Germinal center (tissue), 1 donor: ENCODE measurements around the gene NR4A3.
"Not testable (repeated sequence)": the region's sequence is repeated elsewhere in the genome, so short reads cannot be mapped to it uniquely, and the experiment has no call there.

Source experiments
- DNase-seq: peaks from one replicate; pipeline ENCODE4 v3.0.0; 2012; ENCODE audit warnings: mixed read lengths, low spot score

Gene NR4A3

GRCh38 chr9:99821396-99822108 lies at the start of gene NR4A3:
NR4A3 (plus strand) TSS chr9:99821885; CDS start chr9:99828043, 6,158 bp downstream.
- peak; percentile 82 for DNase-seq

- no peak for DNase-seq
Measured at GRCh38 chr9:99773468-99774138, 48.1 kb upstream of the NR4A3 start.

- no peak for DNase-seq
Measured at GRCh38 chr9:99778308-99778707, 43.4 kb upstream of the NR4A3 start.

- no peak for DNase-seq
Measured at GRCh38 chr9:99778836-99779235, 42.8 kb upstream of the NR4A3 start.

GRCh38 chr9:99779277-99779676 lies 42.4 kb upstream of the NR4A3 start:
- no peak for DNase-seq

GRCh38 chr9:99782349-99782748 lies 39.3 kb upstream of the NR4A3 start:
- DNase-seq: not testable (repeated sequence)

DNA sequence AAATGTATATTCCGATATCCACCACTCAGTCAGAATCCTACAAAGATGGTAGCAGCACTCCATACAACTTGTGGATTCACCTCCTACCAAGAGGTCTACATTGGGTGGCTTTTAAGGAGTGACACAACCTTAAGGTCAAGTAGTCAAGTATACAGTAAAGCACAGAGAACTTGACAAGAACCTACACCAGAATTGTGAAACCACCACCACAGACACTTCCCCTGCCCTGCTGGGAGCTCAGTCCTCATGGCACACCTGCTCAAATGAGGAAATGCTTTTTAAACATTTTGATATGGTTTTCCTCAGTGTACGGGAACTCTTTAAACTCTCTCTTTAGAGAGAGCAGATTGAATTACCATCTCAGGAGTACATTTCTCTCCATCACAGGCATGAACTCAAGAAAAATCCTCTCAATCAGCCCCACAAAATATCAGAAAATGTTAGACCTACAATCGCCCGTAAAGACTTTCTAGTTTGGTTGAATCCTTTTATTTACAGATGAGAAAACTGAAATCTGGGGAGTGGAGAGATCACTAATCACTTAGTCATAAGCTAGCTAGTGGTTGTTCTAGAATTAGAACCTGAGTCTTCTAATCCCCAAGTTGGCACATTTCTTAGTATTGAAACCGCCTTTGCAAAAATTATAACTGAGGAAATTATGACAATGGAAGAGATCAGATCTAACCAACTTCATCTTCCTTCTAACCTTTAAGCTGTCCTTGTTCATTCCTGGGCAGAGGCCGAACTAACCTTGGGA lies 38.5 kb upstream of the NR4A3 start:
- peak; percentile 17 for DNase-seq

GRCh38 chr9:99783799-99784198 lies 37.9 kb upstream of the NR4A3 start:
- DNase-seq: no peak

- no peak for DNase-seq
Measured at GRCh38 chr9:99785010-99785590, 36.6 kb upstream of the NR4A3 start.

DNA sequence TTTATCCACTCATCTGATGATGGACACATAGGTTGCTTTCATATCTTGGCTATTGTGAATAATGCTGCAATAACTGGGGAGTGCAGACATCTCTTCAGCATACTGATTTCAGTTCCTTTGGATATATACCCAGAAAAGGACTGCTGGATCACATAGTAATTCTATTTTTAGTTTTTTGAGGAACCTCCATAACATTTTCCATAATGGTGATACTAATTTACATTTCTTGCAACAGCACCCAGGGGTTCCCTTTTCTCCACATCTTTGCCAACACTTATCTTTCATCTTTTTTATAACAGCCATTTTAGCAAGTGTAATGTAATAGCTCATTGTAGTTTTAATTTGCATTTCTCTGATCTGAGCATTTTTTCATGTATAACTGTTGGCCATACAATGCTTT lies 34.1 kb upstream of the NR4A3 start:
- no peak for DNase-seq

- DNase-seq: no peak
Measured at GRCh38 chr9:99793528-99793927, 28.2 kb upstream of the NR4A3 start.

DNA sequence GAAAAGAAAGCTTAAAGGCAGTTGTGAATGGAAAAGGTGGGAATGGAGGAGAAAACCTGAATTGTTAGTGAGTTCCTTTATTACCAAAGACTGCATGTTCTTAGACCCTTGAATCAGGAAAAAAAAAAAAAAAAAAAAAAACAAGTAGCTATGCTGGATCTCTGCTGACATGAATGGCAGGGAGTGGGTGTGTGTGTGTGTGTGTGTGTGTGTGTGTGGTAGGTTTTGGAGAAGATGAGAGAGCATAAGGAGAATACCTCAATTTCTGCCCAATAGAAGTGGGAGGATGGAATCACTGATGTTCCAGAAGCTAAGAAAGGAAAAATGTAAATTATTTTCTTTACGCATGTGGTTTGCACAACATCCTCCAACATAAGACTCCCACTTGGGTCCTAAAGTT lies 25.5 kb upstream of the NR4A3 start:
- no peak for DNase-seq

GRCh38 chr9:99801775-99802174 lies 19.9 kb upstream of the NR4A3 start:
- DNase-seq: no peak

DNA sequence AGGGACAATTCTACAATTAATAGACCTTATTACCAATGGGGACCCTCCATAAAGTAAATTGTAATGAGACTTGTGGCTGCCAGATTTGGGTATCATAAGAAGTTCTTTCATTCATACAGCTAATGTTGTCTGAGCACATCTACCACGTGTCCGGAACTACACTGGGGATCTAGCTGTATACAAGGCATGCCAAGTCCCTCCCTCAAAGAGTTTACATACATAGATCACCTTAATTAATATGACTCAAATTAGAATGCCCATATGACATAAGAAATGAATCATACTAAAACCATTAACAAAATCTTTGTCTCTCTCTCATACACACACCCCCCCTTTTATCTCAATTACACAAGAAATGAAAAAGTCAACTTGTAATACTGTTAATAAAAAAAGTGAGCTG lies 18.0 kb upstream of the NR4A3 start:
- no peak for DNase-seq

- DNase-seq: peak; percentile 70
Measured at GRCh38 chr9:99807276-99807852, 14.3 kb upstream of the NR4A3 start.

DNA sequence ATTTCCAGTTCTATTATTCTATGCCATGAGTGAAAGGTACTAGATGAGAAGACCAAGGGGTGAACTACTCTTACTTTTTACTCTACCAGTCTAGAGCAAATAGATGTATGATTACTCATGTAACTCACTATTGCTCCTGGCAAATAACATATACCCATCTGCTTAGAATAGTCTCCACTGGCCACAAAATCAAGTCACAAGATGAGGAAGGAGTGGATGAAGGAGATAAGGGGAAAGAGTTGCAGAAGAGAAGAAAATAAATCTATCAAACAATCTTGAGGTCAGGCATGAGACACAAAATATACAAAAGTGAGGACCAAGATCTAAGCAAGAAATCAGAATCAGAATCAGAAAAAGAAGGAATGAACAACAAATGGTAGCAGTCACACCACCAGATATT lies 13.7 kb upstream of the NR4A3 start:
- DNase-seq: no peak

DNA sequence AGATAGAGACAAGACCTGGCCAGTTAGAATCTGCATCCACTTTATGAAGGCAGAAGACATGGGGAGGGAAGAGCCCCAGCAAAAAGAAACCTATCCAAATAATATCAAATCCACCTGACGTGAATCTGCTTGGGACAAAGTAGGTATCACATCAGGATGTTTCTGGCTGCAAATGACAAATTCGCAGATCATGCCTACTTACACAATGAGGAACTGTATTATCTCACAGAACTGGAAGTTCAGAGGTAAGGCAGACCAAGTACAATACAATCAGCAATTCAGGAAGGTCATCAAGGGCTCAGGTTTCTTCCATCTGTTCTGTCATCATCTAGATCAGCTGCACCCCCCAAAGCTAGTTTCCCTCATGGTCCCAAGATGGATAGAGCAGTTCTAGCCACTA lies 13.2 kb upstream of the NR4A3 start:
- no peak for DNase-seq

- DNase-seq: no peak
Measured at GRCh38 chr9:99809586-99810319, 11.9 kb upstream of the NR4A3 start.

DNA sequence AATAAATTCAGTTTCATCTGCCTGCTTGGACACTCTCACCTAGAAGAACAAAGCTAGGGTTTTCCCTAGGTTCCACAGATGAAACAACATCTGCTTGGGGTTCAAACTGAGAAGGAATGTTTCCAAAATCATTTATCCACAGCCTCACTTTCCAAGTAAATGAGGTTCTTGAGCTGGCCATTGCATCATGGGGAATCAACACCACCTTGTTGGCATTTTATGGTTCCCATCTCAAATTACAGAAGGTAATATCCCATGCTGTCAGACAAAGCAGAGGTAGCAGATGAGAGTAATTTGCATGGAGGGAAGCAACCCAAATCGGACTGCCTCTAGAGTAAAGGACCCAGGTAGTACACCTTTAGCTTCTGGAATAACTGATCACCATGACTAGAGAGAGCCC lies 10.5 kb upstream of the NR4A3 start:
- no peak for DNase-seq

DNA sequence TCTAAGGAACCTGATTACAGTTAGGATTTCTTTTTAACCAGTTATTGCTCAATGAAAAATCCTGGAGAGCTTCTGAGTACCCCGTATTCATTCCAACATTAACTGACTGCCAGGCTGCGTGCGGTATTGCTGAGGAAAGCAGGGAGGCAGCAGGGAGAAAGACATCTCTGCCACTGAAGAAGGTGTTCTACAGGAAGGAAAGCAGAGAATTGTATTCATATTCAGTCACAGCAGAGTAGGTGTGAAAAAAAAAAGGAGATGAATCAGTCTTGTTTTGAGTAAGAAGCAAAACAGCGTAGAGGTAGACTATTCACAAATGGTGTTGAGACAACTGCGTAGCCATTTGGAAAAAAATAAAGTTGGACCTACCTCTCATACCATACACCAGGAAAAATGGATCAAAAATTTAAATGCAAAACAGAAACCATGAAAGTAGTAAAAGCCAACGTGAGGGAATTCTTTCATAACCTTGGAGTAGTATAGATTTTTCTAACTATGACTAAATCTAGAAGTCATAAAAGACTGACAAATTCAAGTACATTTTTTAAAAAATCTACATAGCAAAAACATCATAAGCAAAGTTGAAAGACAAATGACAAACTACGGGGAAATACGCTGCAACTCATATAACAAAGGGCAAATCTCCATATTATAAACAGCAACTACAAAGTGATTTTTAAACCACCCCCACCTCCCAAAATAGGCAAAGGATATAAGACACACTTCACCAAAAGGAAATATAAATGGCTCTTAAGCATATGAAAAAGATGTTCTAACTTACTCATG lies 9.9 kb upstream of the NR4A3 start:
- DNase-seq: no peak

DNA sequence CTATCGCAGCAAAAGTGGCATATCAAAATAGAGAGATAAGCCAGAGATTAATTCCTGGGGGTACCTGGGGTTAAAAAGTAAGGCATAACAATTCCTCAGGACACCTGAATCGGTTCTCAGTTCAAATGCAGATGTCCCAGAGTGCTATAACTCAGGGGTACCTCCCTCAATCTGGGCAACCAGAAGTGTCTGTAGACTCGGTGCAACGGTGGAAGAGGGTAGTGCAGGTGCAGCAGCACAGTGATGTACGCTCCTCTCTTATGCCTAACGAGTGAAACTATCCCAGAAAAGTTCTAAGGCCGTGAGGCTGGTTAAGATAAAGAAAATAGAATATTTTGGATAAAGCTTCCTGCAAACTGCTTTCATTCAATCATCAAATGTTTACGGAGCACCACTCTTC lies 7.9 kb upstream of the NR4A3 start:
- no peak for DNase-seq
